ENCODE measurements around the gene CLASP1. TPM values are rescaled to one million over a fixed set of nuclear protein-coding genes. Genes with fewer than 3 reads are reported as not detected.

CLASP1 gene
- total RNA-seq, 1 experiment from 2014 or later: 45.9 TPM

DNA sequence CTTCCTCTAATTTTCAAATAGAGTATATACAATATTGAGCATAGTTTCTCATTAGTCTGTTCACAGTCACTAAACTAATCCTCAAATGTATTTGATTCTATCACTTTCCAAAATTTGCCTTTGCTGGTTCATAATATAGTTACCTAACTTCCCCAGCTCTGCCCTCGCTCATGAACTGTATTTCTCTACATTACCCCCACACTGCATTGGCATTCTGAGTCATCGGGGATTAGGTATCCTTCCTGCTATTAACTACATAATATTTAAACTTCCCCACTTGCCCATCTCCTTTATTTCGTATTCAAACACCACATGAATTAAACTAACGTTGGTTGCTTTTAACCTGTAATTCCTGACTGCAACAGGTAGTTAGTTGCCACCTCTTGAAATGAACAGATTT lies 14.8 kb upstream of the CLASP1 start:
- Histone ChIP-seq H3K56ac (ENCODE audit: insufficient read length, low read depth, low read length) (no peak overlapping the region), H3K79me1 (ENCODE audit: insufficient read depth, low read depth, low read length, poor library complexity, severe bottlenecking) (no peaks in the 10 kb centered on the region), H4K5ac (ENCODE audit: insufficient read length, low read depth, low read length) (no peak overlapping the region), H3K18ac (ENCODE audit: insufficient read length, low read depth, low read length) (no peak overlapping the region), H4K8ac (replicated peaks; ENCODE audit: insufficient read length, low read depth, low read length) (no peak overlapping the region), H3K14ac (ENCODE audit: insufficient read depth, low read length) (no peak overlapping the region), H3K4ac (ENCODE audit: low read depth, low read length) (no peak overlapping the region), H3K9me3 (ENCODE audit: control insufficient read depth, low read depth, low read length) (no peaks in the 10 kb centered on the region), H2AFZ (ENCODE audit: low read length) (no peak overlapping the region), H3K27ac (ENCODE audit: insufficient read length, low read depth, low read length) (no peak overlapping the region), H3K23ac (ENCODE audit: insufficient read length, low read depth, low read length) (no peak overlapping the region), H4K91ac (ENCODE audit: insufficient read length, low read depth, low read length) (no peak overlapping the region), H3K23me2 (ENCODE audit: insufficient read length, low read depth, low read length, poor library complexity, severe bottlenecking) (no peaks in the 10 kb centered on the region), H2AK5ac (ENCODE audit: insufficient read length, low read length) (no peak overlapping the region), H3K9ac (ENCODE audit: extremely low read depth, insufficient read length, low read length) (no peak overlapping the region), H2BK12ac (ENCODE audit: insufficient read length, low read depth, low read length) (no peak overlapping the region), H4K20me1 (ENCODE audit: control insufficient read depth, insufficient read depth, insufficient read length) (no peaks in the 10 kb centered on the region), H2BK5ac (ENCODE audit: insufficient read length, low read length) (no peak overlapping the region), H2BK20ac (ENCODE audit: low read depth, low read length, poor library complexity, severe bottlenecking) (no peak overlapping the region), H3K27me3 (ENCODE audit: insufficient read depth, low read length) (no peaks in the 10 kb centered on the region), H3K79me2 (ENCODE audit: insufficient read depth, low read length) (no peaks in the 10 kb centered on the region), H2BK15ac (ENCODE audit: low read depth, low read length) (no peak overlapping the region), H3K4me1 (ENCODE audit: insufficient read depth, low read length) (peaks cover 4% of the 10 kb centered on the region; the same call in 1 of the 2 replicates), H3T11ph (ENCODE audit: low read length) (no peak overlapping the region), H3K4me2 (ENCODE audit: insufficient read depth, insufficient read length, low read length) (no peak overlapping the region), H2BK120ac (ENCODE audit: low read depth, low read length, poor library complexity, severe bottlenecking) (no peak overlapping the region)
- TF ChIP-seq, protein P1, sequence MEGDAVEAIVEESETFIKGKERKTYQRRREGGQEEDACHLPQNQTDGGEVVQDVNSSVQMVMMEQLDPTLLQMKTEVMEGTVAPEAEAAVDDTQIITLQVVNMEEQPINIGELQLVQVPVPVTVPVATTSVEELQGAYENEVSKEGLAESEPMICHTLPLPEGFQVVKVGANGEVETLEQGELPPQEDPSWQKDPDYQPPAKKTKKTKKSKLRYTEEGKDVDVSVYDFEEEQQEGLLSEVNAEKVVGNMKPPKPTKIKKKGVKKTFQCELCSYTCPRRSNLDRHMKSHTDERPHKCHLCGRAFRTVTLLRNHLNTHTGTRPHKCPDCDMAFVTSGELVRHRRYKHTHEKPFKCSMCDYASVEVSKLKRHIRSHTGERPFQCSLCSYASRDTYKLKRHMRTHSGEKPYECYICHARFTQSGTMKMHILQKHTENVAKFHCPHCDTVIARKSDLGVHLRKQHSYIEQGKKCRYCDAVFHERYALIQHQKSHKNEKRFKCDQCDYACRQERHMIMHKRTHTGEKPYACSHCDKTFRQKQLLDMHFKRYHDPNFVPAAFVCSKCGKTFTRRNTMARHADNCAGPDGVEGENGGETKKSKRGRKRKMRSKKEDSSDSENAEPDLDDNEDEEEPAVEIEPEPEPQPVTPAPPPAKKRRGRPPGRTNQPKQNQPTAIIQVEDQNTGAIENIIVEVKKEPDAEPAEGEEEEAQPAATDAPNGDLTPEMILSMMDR (conservative IDR thresholded peaks at IDR 0.05): no peak
- no peak for DNase-seq
- Mint-ChIP-seq H3K36me3 (ENCODE audit: insufficient read depth in 1 of 3, low read depth in 3 of 3) (peaks cover 7 to 9% (median 7%) of the 10 kb centered on the region in 3 experiments; a peak in 3 of 7 replicates), H3K27ac (no peak overlapping the region), H3K4me1 (peaks cover 13 to 14% of the 10 kb centered on the region in 2 experiments), H3K27me3 (ENCODE audit: low read depth) (no peaks in the 10 kb centered on the region), H3K4me3 (no peak overlapping the region), H3K9me3 (peaks cover 8% of the 10 kb centered on the region in 2 experiments; a peak in 4 of 5 replicates)
- WGBS (ENCODE audit: extremely low coverage, insufficient read length, low lambda C conversion rate): no CpG with 5 or more reads among the region's 4 CpGs

Measured in H9 (cell line).